Measurements from ENCODE around the gene MXD1. TPM values are rescaled to one million over a fixed set of nuclear protein-coding genes. Genes with fewer than 3 reads are reported as not detected.

MXD1 gene
- total RNA-seq, 1 experiment from 2014 or later: 3.7 TPM

DNA sequence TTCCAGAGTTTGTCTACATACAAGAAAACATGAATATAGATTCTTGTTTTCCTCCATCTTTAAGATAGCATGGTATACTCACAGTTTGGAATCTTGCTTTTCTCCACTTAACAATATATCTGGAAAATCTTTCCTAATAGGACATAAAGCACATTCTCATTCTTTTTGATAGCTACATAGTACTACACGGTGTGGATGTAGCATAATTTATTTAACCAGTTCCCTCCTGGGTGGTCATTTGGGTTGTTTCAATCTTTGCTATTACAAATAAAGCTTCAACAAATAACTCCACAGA lies 19.7 kb downstream of the MXD1 start:
- Mint-ChIP-seq H3K9me3 (no peaks in the 10 kb centered on the region), H3K4me1 (peaks cover 14 to 20% of the 10 kb centered on the region in 2 experiments), H3K36me3 (ENCODE audit: insufficient read depth in 1 of 3, low read depth in 3 of 3) (peaks cover 0 to 25% (median 11%) of the 10 kb centered on the region in 3 experiments; a peak in 5 of 7 replicates), H3K4me3 (no peak overlapping the region), H3K27ac (0 out of 7 replicates have a peak overlapping the region, but pooled peaks of 1 of the 3 experiments have one; percentile 54), H3K27me3 (ENCODE audit: low read depth) (no peaks in the 10 kb centered on the region)
- Histone ChIP-seq H3K27me3 (ENCODE audit: insufficient read depth, low read length) (no peaks in the 10 kb centered on the region), H3K56ac (ENCODE audit: insufficient read length, low read depth, low read length) (no peak overlapping the region), H3K79me2 (ENCODE audit: insufficient read depth, low read length) (no peaks in the 10 kb centered on the region), H3K4me2 (ENCODE audit: insufficient read depth, insufficient read length, low read length) (no peak overlapping the region), H2BK12ac (ENCODE audit: insufficient read length, low read depth, low read length) (no peak overlapping the region), H3K4me1 (ENCODE audit: insufficient read depth, low read length) (no peaks in the 10 kb centered on the region), H3K23me2 (ENCODE audit: insufficient read length, low read depth, low read length, poor library complexity, severe bottlenecking) (no peaks in the 10 kb centered on the region), H2BK20ac (ENCODE audit: low read depth, low read length, poor library complexity, severe bottlenecking) (no peak overlapping the region), H3K79me1 (ENCODE audit: insufficient read depth, low read depth, low read length, poor library complexity, severe bottlenecking) (no peaks in the 10 kb centered on the region), H3K4ac (ENCODE audit: low read depth, low read length) (no peak overlapping the region), H3K27ac (ENCODE audit: insufficient read length, low read depth, low read length) (no peak overlapping the region), H2AK5ac (ENCODE audit: insufficient read length, low read length) (no peak overlapping the region), H3T11ph (ENCODE audit: low read length) (no peak overlapping the region), H2BK15ac (ENCODE audit: low read depth, low read length) (no peak overlapping the region), H2BK120ac (ENCODE audit: low read depth, low read length, poor library complexity, severe bottlenecking) (no peak overlapping the region), H4K91ac (ENCODE audit: insufficient read length, low read depth, low read length) (no peak overlapping the region), H4K20me1 (ENCODE audit: control insufficient read depth, insufficient read depth, insufficient read length) (no peaks in the 10 kb centered on the region), H2AFZ (ENCODE audit: low read length) (no peak overlapping the region), H3K9me3 (ENCODE audit: control insufficient read depth, low read depth, low read length) (no peaks in the 10 kb centered on the region), H3K14ac (ENCODE audit: insufficient read depth, low read length) (no peak overlapping the region), H2BK5ac (ENCODE audit: insufficient read length, low read length) (no peak overlapping the region), H3K9ac (ENCODE audit: extremely low read depth, insufficient read length, low read length) (no peak overlapping the region), H3K18ac (ENCODE audit: insufficient read length, low read depth, low read length) (no peak overlapping the region), H4K8ac (replicated peaks; ENCODE audit: insufficient read length, low read depth, low read length) (no peak overlapping the region), H4K5ac (ENCODE audit: insufficient read length, low read depth, low read length) (no peak overlapping the region), H3K23ac (ENCODE audit: insufficient read length, low read depth, low read length) (no peak overlapping the region)
- TF ChIP-seq, protein P1, sequence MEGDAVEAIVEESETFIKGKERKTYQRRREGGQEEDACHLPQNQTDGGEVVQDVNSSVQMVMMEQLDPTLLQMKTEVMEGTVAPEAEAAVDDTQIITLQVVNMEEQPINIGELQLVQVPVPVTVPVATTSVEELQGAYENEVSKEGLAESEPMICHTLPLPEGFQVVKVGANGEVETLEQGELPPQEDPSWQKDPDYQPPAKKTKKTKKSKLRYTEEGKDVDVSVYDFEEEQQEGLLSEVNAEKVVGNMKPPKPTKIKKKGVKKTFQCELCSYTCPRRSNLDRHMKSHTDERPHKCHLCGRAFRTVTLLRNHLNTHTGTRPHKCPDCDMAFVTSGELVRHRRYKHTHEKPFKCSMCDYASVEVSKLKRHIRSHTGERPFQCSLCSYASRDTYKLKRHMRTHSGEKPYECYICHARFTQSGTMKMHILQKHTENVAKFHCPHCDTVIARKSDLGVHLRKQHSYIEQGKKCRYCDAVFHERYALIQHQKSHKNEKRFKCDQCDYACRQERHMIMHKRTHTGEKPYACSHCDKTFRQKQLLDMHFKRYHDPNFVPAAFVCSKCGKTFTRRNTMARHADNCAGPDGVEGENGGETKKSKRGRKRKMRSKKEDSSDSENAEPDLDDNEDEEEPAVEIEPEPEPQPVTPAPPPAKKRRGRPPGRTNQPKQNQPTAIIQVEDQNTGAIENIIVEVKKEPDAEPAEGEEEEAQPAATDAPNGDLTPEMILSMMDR (conservative IDR thresholded peaks at IDR 0.05): no peak
- DNase-seq: no peak
- WGBS (ENCODE audit: extremely low coverage, insufficient read length, low lambda C conversion rate): no CpG with 5 or more reads among the region's 1 CpG

All from H9 (cell line).